ENCODE measurements around the gene TNNI3K. TPM values are rescaled to one million over a fixed set of nuclear protein-coding genes. Genes with fewer than 3 reads are reported as not detected.

TNNI3K gene
- total and polyA plus RNA-seq, 2 of the 8 experiments (the other 6 are each of a cell fraction or from before 2014, with no cell fraction given), result 0.41 to 0.48 TPM

DNA sequence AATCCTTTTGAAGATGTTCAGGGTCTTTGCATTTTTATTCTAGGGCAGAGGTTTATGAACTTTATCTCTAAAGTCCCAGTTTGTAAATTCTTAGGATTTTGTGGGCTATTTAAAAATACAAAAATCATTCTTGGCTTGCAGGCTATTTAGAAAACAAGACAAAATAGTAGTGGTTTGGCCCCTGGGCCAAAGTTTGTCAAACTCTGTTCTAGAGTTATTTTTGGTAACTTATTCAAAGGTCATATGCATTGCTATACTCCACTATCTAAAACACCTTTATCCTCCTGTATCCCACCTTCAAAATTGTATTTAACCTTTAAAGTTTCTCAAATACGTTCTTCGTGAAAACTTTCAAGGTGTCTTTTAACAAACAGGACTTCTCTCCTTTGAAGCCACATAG lies 352.7 kb downstream of the TNNI3K start:
- no peaks in the 10 kb centered on the region for H3K4me1 ChIP-seq (replicated peaks in 1 of 4; ENCODE audit: control insufficient read depth in 3 of 4, insufficient read depth in 4 of 4, low read length in 3 of 4)
- FAIRE-seq, result no peak
- H3K18ac ChIP-seq (ENCODE audit: extremely low read depth, low read length), result no peak overlapping the region
- no peak overlapping the region for H2AFZ ChIP-seq (ENCODE audit: low read length)
- no peak for DNase-seq (ENCODE audit: low read depth in 1 of 2, low spot score in 2 of 2)
- no peaks in the 10 kb centered on the region for H3K79me2 ChIP-seq (ENCODE audit: control insufficient read depth in 1 of 2, insufficient read depth in 2 of 2, low read length in 2 of 2)
- no peak overlapping the region for H3K4me3 ChIP-seq (ENCODE audit: extremely low read depth in 1 of 4, insufficient read depth in 2 of 4, low read depth in 3 of 4, low read length in 4 of 4)
- H3K23ac ChIP-seq (ENCODE audit: insufficient read length), result no peak overlapping the region
- no peak overlapping the region for H2BK12ac ChIP-seq (ENCODE audit: low read depth, low read length)
- H3K56ac ChIP-seq (replicated peaks; ENCODE audit: insufficient read length, low read depth, low read length), result no peak overlapping the region
- no peak overlapping the region for H4K5ac ChIP-seq (ENCODE audit: insufficient read length, low read depth, low read length)
- H2BK15ac ChIP-seq (ENCODE audit: low read length), result no peak overlapping the region
- H3K9ac ChIP-seq (replicated peaks in 1 of 4; ENCODE audit: extremely low read depth in 1 of 4, low read depth in 3 of 4, low read length in 3 of 4), result no peak overlapping the region
- H2AK5ac ChIP-seq (ENCODE audit: low read depth, low read length), result no peak overlapping the region
- POLR2A ChIA-PET (ENCODE audit: partially characterized antibody), result no interaction called here
- H3K4ac ChIP-seq (replicated peaks; ENCODE audit: insufficient read length, low read depth, low read length), result no peak overlapping the region
- CTCF ChIA-PET (ENCODE audit: partially characterized antibody), result no interaction called here
- H3K14ac ChIP-seq (ENCODE audit: insufficient read length), result no peak overlapping the region
- no peaks in the 10 kb centered on the region for H4K20me1 ChIP-seq (replicated peaks in 1 of 2; ENCODE audit: control insufficient read depth in 1 of 2, insufficient read depth in 2 of 2, low read length in 2 of 2)
- H3K27ac ChIP-seq (ENCODE audit: low read depth, low read length), result no peak overlapping the region
- H4K91ac ChIP-seq (replicated peaks; ENCODE audit: insufficient read length, low read length), result no peak overlapping the region
- H4K8ac ChIP-seq (ENCODE audit: extremely low read depth, insufficient read depth, low read length), result no peak overlapping the region
- WGBS, 2 experiments (ENCODE audit: extremely low coverage in 1 of 2, insufficient coverage in 1 of 2, insufficient read length in 1 of 2, insufficient replicate concordance in 2 of 2, low coverage in 1 of 2, low lambda C conversion rate in 2 of 2, missing lambda C conversion rate in 1 of 2), result 100% methylated on average over 2 of the region's 2 CpGs; no CpG with 5 or more reads in 1 of the 2 experiments
- no peak overlapping the region for H2BK5ac ChIP-seq (ENCODE audit: low read depth, low read length)
- no peak overlapping the region for H2BK20ac ChIP-seq (ENCODE audit: low read length)
- no peaks in the 10 kb centered on the region for H3K79me1 ChIP-seq (ENCODE audit: low read depth, low read length)
- H3K4me2 ChIP-seq (ENCODE audit: insufficient read depth in 1 of 2, low read depth in 2 of 2, low read length in 2 of 2), result no peak overlapping the region
- H3K23me2 ChIP-seq (ENCODE audit: low read depth, low read length), result no peaks in the 10 kb centered on the region
- no peaks in the 10 kb centered on the region for H3K36me3 ChIP-seq (ENCODE audit: control insufficient read depth in 2 of 4, insufficient read depth in 4 of 4, low read length in 3 of 4)
- no peaks in the 10 kb centered on the region for H3K9me3 ChIP-seq (ENCODE audit: insufficient read depth in 2 of 2, low read depth in 1 of 2, low read length in 1 of 2)
- no peak overlapping the region for H2BK120ac ChIP-seq (replicated peaks; ENCODE audit: low read depth, low read length)
- no peak for TF ChIP-seq SP4 (IDR thresholded peaks at IDR 0.05; ENCODE audit: low read length)
- no peak for TF ChIP-seq HDAC6 (IDR thresholded peaks at IDR 0.05; ENCODE audit: low read depth, low read length)
- no peak for TF ChIP-seq SIN3A (conservative IDR thresholded peaks at IDR 0.05 in 1 of 2, IDR thresholded peaks at IDR 0.05 in 1 of 2; ENCODE audit: low read depth in 1 of 2, low read length in 2 of 2)
- no peak for TF ChIP-seq JUN (IDR thresholded peaks at IDR 0.05; ENCODE audit: low read depth, low read length)
- TF ChIP-seq KDM4A (IDR thresholded peaks at IDR 0.05; ENCODE audit: low read depth, low read length, severe bottlenecking), result no peak
- TF ChIP-seq SP1 (IDR thresholded peaks at IDR 0.05; ENCODE audit: low read depth, low read length), result no peak
- no peak for TF ChIP-seq ZNF274 (IDR thresholded peaks at IDR 0.05; ENCODE audit: borderline replicate concordance, extremely low read depth, low read length)
- no peak for TF ChIP-seq TAF1 (IDR thresholded peaks at IDR 0.05; ENCODE audit: low read depth, low read length)
- TF ChIP-seq KDM1A (IDR thresholded peaks at IDR 0.05; ENCODE audit: borderline replicate concordance, low read length), result no peak
- TF ChIP-seq CHD1 (IDR thresholded peaks at IDR 0.05; ENCODE audit: low read depth, low read length), result no peak
- TF ChIP-seq MAFK (IDR thresholded peaks at IDR 0.05; ENCODE audit: low read depth, low read length), result no peak
- no peak for TF ChIP-seq POLR2A (IDR thresholded peaks at IDR 0.05; ENCODE audit: control extremely low read depth in 1 of 2, low read depth in 2 of 2, low read length in 2 of 2)
- H3K27me3 ChIP-seq (replicated peaks in 1 of 4; ENCODE audit: control insufficient read depth in 3 of 4, extremely low read depth in 1 of 4, insufficient read depth in 3 of 4, low read length in 3 of 4), result no peaks in the 10 kb centered on the region; a peak in 1 of 7 replicates

Measured in H1 (cell line).